Ramos (cell line): ENCODE data around the gene RAD51AP2.
"Not testable (repeated sequence)": the region's sequence is repeated elsewhere in the genome, so short reads cannot be mapped to it uniquely, and the experiment has no call there.

Experiments used
- in situ Hi-C: fragments of 300-500 bp; cut with MboI; formaldehyde crosslinking; loops from one replicate; pipeline ENCODE4 v1.14.3; 2022; ENCODE audit warnings: low sequenced_read_pairs; ENCODE audit not compliant: unreplicated experiment

RAD51AP2 gene

DNA sequence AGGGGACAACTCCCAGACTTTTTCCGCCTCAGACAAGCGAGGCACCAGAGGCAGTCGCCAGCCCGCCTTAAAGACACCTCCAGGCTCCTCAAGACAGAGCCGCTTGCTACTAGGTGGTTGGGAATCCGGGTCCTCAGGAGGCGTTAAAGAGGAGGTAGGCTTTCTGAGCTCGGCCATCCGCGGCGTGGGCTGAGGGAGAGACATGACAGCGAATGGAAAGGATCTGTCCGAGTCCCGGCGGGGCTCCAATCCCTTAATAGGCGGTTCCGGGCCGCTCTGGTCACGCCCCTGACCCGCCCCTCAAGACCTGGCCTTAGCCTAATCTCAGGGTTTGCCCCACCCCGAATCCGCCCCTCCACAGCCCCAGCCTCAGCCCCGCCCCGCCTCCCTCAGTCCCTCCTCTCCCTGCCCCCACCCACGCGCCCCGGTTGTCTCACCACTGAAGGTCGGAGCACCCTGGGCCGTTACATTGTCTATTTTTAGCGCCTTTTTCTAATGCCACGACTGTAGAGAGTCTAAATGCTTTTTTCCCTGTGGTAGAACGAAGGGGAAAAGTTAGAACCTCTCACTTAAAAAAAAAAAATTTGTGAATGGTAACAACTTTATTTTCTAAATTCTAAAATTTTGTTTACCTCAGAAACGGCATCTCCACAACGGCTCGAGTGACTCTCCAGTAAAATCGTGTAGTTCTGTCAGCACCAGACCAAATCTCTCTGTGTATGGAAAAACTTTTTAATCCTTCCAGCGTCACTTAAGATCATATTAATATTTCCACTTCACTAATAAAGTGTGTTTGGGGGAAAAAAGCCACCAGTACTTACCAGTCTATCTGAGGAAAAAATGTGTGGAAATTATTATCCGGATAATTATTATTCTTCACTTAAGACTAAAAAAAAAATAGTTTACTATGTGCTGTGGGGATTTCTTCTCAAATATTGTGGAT, at the start of gene RAD51AP2:
Gene RAD51AP2, minus strand, starts transcription at position 229 of the 943 bp plus-strand sequence. Its CDS starts 25 bp downstream, at position 204.
- in situ Hi-C loops, result no loop called here

DNA sequence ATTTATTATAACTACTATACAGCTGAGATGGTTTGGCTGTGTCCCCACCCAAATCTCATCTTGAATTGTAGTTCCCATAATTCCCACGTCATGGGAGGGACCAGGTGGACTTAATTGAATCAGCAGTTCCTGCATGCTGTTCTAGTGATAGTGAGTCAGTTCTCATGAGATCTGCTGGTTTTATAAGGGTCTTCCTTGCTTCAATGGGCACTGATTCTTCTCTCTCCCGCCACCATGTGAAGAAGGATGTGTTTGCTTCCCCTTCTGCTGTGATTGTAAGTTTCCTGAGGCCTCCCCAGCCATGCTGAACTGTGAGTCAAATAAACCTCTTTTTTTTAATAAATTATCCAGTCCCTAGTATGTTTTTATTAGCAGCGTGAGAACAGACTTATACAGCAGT, 47.5 kb upstream of the RAD51AP2 start:
- in situ Hi-C loops, result not testable (repeated sequence)

DNA sequence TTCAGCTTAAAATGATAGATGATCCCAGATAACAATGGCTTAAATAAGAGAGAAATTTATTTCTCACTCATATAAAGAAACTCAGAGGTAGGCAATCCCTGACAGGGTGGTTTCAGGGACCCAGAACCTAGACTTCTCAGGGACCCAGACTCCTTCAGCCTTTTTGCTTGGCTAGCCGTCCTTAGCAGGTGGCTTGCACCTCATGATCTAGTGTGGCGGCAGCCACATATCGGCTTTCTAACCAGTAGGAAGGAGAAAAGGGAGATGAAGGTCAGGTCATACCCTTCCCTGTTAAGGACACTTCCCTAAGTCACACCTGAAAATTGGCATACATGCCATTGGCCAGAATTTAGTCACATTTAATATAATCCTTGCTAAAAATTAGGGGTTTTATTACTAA, 40.6 kb upstream of the RAD51AP2 start:
- in situ Hi-C loops, result no loop called here

DNA sequence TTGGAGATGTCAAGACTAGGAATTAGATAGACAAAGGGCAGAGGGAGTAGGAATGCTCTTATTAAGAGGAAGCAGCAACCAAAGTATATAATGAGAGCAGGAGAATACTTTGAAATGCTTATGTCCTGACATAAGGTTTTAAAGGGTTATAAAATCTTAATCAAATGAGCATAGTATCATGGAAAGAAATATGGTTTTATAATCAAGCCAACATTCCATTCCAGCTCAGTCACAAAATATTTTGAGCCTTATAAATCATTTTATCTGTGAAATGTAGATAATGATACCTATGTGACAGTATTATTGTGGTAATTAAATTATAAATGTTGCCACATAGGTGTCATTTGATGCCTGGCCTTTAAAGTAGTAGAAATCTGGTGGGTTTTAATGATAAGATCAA, 39.8 kb upstream of the RAD51AP2 start:
- in situ Hi-C loops, result no loop called here

DNA sequence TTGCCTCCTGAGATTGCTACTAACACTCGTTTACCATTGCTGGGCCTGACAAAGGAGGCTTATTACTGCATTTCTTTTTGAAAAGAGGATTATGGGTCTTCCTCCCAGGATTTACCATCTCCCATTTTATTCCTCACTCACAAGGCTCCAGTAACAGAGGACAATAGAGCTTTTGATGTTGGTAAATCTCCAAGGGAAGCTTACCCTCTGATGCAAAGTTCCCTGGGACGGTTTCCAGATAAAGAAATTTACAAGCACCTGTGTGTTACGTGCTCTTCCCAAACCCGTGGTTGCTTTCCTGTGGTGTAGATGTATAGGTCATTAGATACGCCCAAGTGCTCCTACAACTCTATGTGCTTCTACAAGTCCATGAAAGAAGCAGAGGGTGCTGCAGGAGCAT, 39.4 kb upstream of the RAD51AP2 start:
- in situ Hi-C loops, result no loop called here

DNA sequence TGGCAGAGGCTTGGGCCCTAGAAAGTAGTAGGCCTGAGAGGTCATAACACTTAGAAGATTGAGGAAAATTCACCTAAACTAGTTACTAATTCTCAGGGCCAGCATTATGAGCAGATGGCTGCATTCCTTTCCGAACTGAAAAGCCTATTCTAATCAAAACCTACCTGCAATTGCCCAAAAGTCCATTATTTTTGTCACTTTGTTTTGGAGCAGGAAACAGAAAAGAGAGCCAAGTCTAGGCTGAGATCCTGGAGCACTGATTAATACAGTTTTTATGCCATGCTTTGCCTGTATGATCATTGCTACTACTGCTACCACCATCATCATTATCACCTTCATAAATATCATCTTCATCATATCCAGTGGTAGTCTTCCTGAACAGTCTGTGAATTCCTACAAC, 36.9 kb upstream of the RAD51AP2 start:
- in situ Hi-C loops, result no loop called here

DNA sequence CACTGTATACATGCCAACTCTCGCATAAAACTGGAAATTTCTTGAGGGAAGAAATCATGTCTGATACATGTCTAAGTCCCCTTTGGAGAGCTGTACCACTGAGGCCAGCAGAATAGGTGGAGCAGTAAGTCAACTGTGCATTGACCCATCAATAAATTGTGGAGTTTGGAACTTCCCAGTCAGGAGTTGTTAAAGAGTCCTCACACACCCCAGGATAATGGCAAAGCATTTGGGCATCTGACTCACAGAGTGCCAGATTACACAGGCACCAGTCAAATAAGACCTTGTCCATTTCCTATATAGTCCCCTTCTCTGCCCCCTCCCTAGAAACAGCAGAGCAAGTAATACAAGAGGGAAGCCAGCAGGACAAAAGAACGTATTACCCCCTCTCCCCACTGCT, 32.7 kb upstream of the RAD51AP2 start:
- in situ Hi-C loops, result no loop called here

DNA sequence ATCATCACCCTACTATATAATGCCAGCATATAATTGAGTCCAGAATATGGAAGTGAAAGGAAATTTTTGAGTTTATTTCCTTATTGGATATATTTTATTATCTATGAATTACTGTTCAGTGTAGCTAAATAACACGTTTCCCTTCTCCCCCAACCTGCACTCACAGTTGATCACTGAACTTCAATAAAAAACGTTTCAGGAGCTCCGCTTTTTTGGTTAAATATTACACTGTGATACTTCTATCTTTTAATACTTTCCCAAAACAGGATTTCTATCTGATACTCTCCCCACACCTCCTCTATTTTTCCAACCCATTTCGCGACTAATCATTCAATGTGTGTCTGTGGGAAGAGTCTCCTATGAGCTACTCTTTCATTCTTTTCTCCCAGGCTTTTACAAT, 29.5 kb upstream of the RAD51AP2 start:
- in situ Hi-C loops, result no loop called here

DNA sequence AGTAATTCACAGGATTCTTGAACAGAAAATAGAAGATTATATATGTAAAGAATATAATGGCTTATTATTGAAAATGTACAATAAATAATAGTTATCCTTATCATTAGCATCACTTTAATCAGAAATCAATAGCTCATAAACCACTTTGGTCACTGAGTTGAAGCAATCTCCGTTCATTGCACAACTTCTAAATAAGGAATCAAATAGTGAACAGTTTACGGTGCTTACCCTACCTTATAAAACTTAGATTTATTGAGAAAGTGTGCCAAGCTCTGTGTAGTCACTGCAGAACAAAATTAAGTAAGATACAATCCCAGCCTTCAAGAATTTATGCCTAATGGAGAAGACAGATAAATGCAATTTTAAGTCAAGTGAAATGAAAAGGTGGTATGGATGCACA, 29.0 kb upstream of the RAD51AP2 start:
- in situ Hi-C loops, result no loop called here

DNA sequence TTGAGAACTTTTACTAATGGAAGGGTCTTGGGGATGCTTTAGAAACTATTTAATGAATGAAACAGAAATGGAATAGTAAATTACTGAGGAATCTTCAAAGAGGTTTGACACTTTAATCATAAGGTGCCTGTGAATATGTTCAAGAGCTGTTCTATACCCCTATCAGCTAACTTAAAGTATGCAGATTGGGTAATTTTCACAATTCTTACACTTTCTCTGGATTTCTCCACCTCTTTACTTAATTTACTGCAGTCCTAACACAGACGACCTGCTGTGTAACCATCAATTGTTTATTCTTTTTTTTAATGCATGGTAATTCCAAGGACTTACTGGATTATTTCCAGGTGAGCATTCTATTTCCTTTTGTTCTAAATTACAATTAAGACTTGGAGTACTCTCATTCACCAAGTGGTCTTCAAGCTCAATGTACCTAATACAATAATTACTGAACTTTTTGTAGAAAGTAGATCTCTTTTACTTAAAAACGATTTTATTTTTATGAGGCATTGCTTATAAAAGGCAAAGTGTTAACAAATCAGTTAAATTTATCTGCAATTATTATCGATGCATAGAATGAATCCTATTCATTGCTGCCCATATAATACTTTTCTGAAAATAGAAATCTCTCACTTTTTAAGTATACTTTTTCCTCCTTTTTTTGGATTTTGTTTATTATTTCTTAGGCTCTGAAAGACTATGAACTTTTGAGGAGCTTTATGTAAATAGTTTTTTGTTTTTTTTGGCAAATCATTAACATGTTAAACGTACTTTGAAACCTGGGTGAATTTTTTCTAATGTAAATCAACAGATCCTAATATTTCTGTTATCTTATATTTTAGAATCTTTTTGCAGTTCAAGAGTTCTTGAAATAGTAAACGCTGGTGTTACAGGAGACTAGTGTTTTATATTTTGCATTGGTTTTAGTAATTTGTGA, 27.7 kb upstream of the RAD51AP2 start:
- in situ Hi-C loops, result no loop called here

DNA sequence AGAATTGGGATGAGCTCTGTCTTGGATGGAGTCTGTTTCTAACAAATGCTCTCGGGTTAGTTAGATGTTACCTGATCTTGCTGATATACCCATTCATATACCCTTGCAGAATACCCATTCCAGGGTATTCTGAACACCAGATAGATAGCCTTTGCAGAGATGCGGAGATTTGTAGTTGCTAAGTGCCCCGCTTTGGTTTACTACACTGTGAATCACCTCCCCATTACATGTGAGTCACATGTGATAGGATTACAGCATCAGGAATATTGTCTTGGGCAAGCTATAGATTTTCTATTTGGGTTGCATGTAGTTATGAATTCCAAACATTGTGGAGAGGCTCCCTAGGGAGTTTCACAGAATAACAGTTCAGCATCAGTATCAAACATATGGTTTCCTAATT, 26.0 kb upstream of the RAD51AP2 start:
- in situ Hi-C loops, result no loop called here

DNA sequence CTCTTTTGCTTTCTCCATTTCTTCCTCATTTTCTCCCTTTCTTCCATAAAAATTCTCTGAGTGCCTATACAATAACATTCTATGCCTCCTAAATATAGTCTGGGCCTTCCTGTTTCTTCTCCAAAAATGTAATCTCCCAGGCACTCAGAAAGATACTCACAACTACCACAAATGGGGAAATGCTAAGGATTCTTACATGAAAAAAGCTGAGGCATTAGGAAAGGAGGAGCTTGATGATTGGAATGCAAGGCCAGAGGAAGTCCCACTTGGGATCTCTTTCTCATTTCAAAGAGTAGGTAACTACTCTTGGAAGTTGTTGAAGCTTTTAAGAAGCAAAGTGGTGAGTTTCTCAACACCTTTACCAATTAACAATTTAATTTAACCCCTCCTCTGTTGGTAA, 25.6 kb upstream of the RAD51AP2 start:
- in situ Hi-C loops, result no loop called here

DNA sequence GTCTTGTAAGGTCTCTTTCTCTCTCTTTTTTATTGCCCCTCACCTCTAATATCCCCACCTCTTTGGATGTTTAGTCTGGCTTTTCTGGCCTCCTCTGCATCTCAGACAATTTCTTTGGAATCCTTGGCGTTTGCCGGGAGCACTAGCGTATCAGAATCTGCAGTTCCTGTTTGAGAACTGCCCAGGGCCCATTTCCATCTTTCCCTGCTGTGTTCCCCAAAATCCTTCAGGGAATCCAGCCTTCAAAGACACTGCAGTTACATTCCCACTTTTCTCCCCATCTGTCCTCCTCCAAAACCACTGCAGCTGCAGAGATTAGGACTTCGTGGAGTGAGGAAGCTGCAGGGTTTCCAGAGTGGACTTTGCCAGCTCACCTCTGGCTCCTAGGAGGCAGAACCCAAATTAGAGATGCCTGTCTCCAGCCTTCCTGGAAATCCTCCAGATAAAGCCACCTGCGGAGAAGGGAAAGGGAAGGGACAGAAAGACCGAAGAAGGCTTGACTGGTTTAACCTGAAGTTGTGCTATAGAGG, 25.0 kb upstream of the RAD51AP2 start:
- in situ Hi-C loops, result no loop called here

DNA sequence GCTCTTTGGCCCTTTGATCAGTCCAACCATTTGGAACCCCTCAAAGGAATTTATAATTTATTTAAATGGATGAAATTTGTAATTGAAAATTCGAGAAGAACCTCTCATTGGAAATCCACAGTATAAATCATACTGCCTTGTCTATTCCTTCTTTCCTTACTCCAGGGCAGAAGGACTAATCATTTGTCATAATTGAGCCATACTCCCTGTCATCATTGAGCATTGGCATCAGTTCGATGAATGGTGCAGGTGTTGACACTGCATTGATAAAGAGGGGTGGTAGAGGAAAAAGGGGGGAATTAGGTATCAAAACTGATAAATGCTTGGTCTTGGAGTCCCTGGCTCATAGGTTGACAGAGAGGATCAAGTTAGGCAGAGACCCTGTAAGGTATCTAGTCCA, 24.2 kb upstream of the RAD51AP2 start:
- in situ Hi-C loops, result no loop called here

DNA sequence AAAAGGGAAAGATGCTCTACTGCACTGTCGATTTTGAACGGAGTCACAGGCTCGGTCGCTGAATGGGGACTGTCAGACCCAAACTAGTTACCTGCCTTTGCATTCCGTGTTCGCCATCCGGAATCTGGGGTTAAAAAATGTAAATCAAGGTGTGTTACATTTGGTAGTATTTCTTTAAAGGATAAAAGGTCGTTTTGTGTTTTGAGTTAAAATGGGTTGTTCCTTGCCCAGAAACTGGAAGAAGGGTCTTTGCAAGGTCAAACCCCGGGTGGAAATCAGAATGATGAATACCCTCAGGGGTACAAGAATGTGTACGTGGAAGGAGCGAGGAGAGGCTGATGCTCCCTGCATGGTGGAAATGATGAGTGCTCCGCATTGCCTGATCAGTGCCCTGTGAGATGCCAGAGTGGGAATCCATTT, 23.3 kb upstream of the RAD51AP2 start:
- in situ Hi-C loops, result no loop called here

DNA sequence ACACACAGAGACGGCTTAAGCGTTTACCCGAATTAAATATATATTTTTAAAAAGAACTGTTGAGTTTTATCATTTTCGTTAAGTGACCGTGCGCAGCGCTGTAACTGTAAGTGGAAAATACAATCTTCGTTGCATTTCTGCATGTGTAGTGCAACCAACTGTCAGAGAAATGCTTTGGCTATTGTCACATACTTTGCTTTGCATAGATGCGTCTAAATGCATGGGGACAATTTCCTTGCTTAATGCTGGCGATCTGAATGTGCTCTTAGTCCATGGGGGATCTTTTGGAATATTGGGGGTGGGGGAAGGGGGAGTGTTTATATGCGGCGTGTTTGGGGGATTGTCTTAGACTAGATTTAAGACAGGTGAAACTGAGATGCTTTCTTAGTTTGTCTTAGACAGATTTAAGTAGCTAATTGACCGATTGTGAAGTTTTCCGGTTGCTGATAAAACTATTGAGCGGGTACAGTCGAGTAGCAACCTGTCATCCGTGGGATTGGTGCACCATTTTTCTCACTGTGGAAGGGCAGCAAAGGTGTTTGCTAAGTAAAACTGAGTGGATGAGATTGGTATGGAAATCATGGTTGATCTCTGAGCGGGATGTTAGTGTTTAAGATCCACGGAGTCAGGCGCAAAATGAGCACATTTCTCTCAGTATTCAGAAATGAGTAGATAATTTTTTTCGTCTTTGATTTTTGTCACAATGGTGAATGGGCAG, 22.7 kb upstream of the RAD51AP2 start:
- in situ Hi-C loops, result no loop called here

DNA sequence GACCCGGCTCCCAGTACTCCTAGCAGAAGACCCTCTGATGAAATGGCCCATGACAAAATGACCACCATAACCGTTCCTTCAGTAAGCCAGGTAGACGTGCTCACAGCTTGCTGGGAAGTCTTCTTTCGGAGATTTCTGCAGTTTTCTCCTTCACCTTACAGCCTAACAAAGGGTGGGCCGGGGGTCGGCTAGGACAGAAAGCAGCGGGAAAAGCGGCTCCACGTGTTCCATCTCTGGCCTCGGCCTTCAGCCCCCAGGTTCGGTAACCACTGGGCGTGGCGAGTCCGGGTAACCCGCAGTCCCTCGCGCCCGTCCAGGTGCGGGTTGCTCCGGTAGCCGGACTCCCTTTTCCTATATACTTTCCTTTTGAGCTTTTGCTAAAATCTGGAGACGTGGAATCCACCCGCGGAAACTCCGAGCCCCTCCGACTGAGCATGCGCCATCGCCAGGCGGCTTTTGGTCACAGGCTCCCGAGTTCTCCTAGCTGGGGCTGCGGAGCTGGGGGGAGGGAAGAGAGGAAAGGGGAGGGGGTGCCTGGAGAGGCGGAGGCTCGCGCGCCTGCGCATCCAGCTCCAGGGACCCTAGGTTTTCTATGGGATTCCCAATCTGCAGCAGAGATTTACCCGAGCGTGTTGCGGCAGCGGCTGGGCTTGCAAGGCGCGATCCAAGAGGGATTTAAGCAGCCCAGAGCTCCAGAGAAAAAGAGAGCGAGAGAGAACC, 22.0 kb upstream of the RAD51AP2 start, which contains the start of gene VSNL1:
Gene VSNL1, plus strand, starts transcription at position 604 of the 720 bp plus-strand sequence. CDS start 51,379 bp downstream, outside the sequence.
- in situ Hi-C loops, result no loop called here

DNA sequence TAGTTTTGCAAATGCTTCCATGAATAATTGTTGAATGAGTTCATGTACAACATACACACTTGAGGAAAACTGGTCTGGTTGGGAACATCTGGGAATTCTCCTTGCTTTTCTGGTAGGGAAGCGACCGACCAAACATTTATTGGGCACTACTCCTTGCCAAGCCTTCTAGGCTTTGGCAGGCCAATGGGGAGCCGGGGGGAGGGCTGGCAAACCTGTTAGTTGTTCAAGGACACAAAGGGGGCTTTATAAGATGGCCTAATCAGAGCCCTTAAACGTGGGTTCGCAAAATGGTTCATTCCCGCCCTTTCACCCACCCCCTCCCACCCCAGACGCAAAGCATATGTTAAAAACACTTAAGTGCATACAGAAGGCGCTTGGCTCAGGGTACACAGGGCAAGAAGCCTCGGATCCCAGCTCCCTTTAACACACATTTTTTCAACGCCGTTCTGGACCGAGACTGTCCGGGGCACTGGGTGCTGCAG, 21.4 kb upstream of the RAD51AP2 start:
- in situ Hi-C loops, result no loop called here

DNA sequence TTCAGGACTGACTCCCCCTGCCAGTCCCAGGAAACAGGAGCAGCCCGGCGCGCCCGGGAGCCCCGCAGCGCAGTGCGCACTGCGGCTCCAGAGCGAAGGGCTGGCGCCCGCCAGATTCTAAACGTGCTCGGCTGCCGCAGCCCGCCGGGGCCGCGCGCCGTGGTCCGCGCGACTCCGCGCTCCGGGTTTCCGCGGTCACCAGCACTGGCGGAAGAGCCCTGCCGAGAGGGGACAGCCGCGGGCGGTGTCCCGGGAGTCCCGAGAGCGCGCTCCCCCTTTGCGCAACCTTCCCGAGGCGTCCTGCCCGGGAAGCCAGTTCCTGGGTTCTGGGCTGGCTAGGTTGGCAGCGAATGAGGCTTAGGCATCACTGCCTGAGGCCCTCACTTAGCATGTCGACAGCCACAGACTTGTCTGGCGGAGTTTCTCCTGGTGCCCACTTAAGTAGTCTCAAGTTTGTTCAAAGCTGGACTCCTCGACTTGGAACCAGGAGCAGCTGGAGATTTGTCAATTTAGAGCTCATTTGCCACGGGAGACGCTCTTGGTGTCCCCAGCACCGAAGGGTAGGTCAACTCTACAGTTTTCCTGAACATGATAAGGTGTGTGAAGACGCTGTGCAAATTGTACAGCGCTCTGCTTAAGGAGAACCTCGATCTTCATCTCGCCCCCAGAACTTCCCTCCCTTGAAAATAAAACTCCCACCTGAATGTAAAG, 20.8 kb upstream of the RAD51AP2 start:
- in situ Hi-C loops, result no loop called here
